Nephron (organoid): Measurements from ENCODE around the gene CACNA2D2.

Experiments used
- H3K27ac Mint-ChIP-seq, 3 experiments: 2 replicates each; pipeline ENCODE4 v1.8.0; 2020; ENCODE audit warnings: mixed read lengths in 3 of 3, mild to moderate bottlenecking in 2 of 3, moderate library complexity in 1 of 3
- H3K27me3 Mint-ChIP-seq: 2 replicates; pipeline ENCODE4 v1.8.0; 2021; ENCODE audit warnings: low read depth, mild to moderate bottlenecking, moderate library complexity, mixed read lengths
- H3K36me3 Mint-ChIP-seq: 2 replicates; pipeline ENCODE4 v1.8.0; 2020; ENCODE audit warnings: low read depth, mixed read lengths
- H3K4me1 Mint-ChIP-seq: 2 replicates; pipeline ENCODE4 v1.8.0; 2020; ENCODE audit warnings: mixed read lengths
- H3K4me3 Mint-ChIP-seq, 3 experiments: 2 replicates each; pipeline ENCODE4 v1.8.0; 2020; ENCODE audit warnings: mild to moderate bottlenecking in 3 of 3, mixed read lengths in 3 of 3, moderate library complexity in 2 of 3
- H3K9me3 Mint-ChIP-seq: 2 replicates; pipeline ENCODE4 v1.8.0; 2020; ENCODE audit warnings: mixed read lengths
- CTCF ChIP-seq, 3 experiments: fragments of 200-600 bp; sonication (generic); IDR thresholded peaks; one replicate each; pipeline ENCODE4 v1.5.0; 2021; ENCODE audit warnings: antibody characterized with exemption in 3 of 3; ENCODE audit not compliant: unreplicated experiment in 3 of 3

Gene CACNA2D2

GRCh38 chr3:50358911-50359759, 144.3 kb downstream of the CACNA2D2 start, which contains the start of gene TMEM115:
Gene TMEM115 (minus strand): TSS chr3:50359521. CDS start chr3:50359063, 458 bp downstream.
- Mint-ChIP-seq H3K27me3 (no peaks in the 10 kb centered on the region), H3K4me1 (peaks cover 29% of the 10 kb centered on the region), H3K4me3 (peak within 1 kb of the TSS; percentile 99), H3K36me3 (peaks cover 12% of the 10 kb centered on the region), H3K27ac (peak within 1 kb of the TSS; percentile 81 to 96 (median 93)), H3K9me3 (no peaks in the 10 kb centered on the region)
- TF ChIP-seq CTCF (IDR thresholded peaks at IDR 0.05; ENCODE audit: unreplicated experiment in 3 of 3) = no peak

GRCh38 chr3:50358355-50358910, 145.0 kb downstream of the CACNA2D2 start:
- peaks cover 29% of the 10 kb centered on the region for H3K4me1 Mint-ChIP-seq
- peaks cover 18% of the 10 kb centered on the region for H3K36me3 Mint-ChIP-seq
- TF ChIP-seq CTCF (IDR thresholded peaks at IDR 0.05; ENCODE audit: unreplicated experiment in 3 of 3) = no peak
- no peaks in the 10 kb centered on the region for H3K27me3 Mint-ChIP-seq
- peak overlapping the region; percentile 99 for H3K4me3 Mint-ChIP-seq
- no peaks in the 10 kb centered on the region for H3K9me3 Mint-ChIP-seq
- H3K27ac Mint-ChIP-seq = peak overlapping the region; percentile 13 to 80 (median 33)

GRCh38 chr3:50357481-50357880, 146.0 kb downstream of the CACNA2D2 start:
- no peak for TF ChIP-seq CTCF (IDR thresholded peaks at IDR 0.05; ENCODE audit: unreplicated experiment in 3 of 3)
- Mint-ChIP-seq H3K4me3 (peak overlapping the region; percentile 99), H3K4me1 (peaks cover 29% of the 10 kb centered on the region), H3K36me3 (peaks cover 18% of the 10 kb centered on the region), H3K27ac (peak overlapping the region in 1 of 3 experiments; percentile 62), H3K9me3 (no peaks in the 10 kb centered on the region), H3K27me3 (no peaks in the 10 kb centered on the region)

- no peak for TF ChIP-seq CTCF (IDR thresholded peaks at IDR 0.05; ENCODE audit: unreplicated experiment in 3 of 3)
- peak overlapping the region; percentile 99 for H3K4me3 Mint-ChIP-seq
- H3K27ac Mint-ChIP-seq = no peak overlapping the region
- H3K4me1 Mint-ChIP-seq = peaks cover 30% of the 10 kb centered on the region
- no peaks in the 10 kb centered on the region for H3K27me3 Mint-ChIP-seq
- H3K36me3 Mint-ChIP-seq = peaks cover 18% of the 10 kb centered on the region
- no peaks in the 10 kb centered on the region for H3K9me3 Mint-ChIP-seq
These were observed 146.9 kb downstream of the CACNA2D2 start for GRCh38 chr3:50356553-50356952.

- Mint-ChIP-seq H3K36me3 (peaks cover 18% of the 10 kb centered on the region), H3K9me3 (no peaks in the 10 kb centered on the region), H3K27me3 (no peaks in the 10 kb centered on the region), H3K27ac (no peak overlapping the region), H3K4me1 (peaks cover 35% of the 10 kb centered on the region), H3K4me3 (peak overlapping the region; percentile 99)
- TF ChIP-seq CTCF (IDR thresholded peaks at IDR 0.05; ENCODE audit: unreplicated experiment in 3 of 3) = peak in 1 of 3 experiments; percentile 16
These were observed 147.4 kb downstream of the CACNA2D2 start for GRCh38 chr3:50355829-50356552.
